Hepatocyte (in vitro differentiated cells): ENCODE results near the gene SEMA5A.

ENCODE experiments used
- CTCF ChIP-seq: fragments of 200-600 bp; sonication (generic); IDR thresholded peaks from 2 replicates; pipeline ENCODE4 v1.5.1; 2016; ENCODE audit warnings: antibody characterized with exemption, mild to moderate bottlenecking; ENCODE audit not compliant: poor library complexity
- EZH2 ChIP-seq: fragments of 200-600 bp; sonication (generic); IDR thresholded peaks from 2 replicates; pipeline ENCODE4 v1.6.1; 2016; ENCODE audit warnings: antibody characterized with exemption, mild to moderate bottlenecking, borderline replicate concordance
- EZH2phosphoT487 ChIP-seq: fragments of 200-600 bp; sonication (generic); IDR thresholded peaks from one replicate; pipeline ENCODE4 v1.6.1; 2018; ENCODE audit warnings: antibody characterized with exemption, mild to moderate bottlenecking, low read depth, moderate library complexity; ENCODE audit not compliant: unreplicated experiment, severe bottlenecking

- TF ChIP-seq CTCF, result no peak
- TF ChIP-seq EZH2, result no peak
- no peak for TF ChIP-seq EZH2phosphoT487
Observed at GRCh38 chr5:9071074-9071473, 474.8 kb downstream of the SEMA5A start.
